ENCODE results near the gene ARL4D.
"Not testable (repeated sequence)": the region's sequence is repeated elsewhere in the genome, so short reads cannot be mapped to it uniquely, and the experiment has no call there.

Gene ARL4D

GRCh38 chr17:43369986-43370385 lies 28.8 kb upstream of the ARL4D start:
- no peak for DNase-seq (ENCODE audit: low read depth, low spot score)

- DNase-seq (ENCODE audit: low read depth, low spot score) = no peak
Measured at GRCh38 chr17:43371227-43371821, 27.5 kb upstream of the ARL4D start.

GRCh38 chr17:43372273-43372911 lies 26.4 kb upstream of the ARL4D start:
- DNase-seq (ENCODE audit: low read depth, low spot score) = no peak

GRCh38 chr17:43373356-43373755 lies 25.4 kb upstream of the ARL4D start:
- DNase-seq (ENCODE audit: low read depth, low spot score) = no peak

- not testable (repeated sequence) for DNase-seq (ENCODE audit: low read depth, low spot score)
Measured at GRCh38 chr17:43375915-43376314, 22.9 kb upstream of the ARL4D start.

- no peak for DNase-seq (ENCODE audit: low read depth, low spot score)
Measured at GRCh38 chr17:43377056-43377810, 21.6 kb upstream of the ARL4D start.

GRCh38 chr17:43378766-43379165 lies 20.0 kb upstream of the ARL4D start:
- no peak for DNase-seq (ENCODE audit: low read depth, low spot score)

- no peak for DNase-seq (ENCODE audit: low read depth, low spot score)
Measured at GRCh38 chr17:43380307-43380706, 18.5 kb upstream of the ARL4D start.

GRCh38 chr17:43381204-43381603 lies 17.6 kb upstream of the ARL4D start:
- no peak for DNase-seq (ENCODE audit: low read depth, low spot score)

- DNase-seq (ENCODE audit: low read depth, low spot score) = no peak
Measured at GRCh38 chr17:43381621-43382020, 17.2 kb upstream of the ARL4D start.

- no peak for DNase-seq (ENCODE audit: low read depth, low spot score)
Measured at GRCh38 chr17:43382776-43383175, 16.0 kb upstream of the ARL4D start.

GRCh38 chr17:43383372-43383771 lies 15.4 kb upstream of the ARL4D start:
- DNase-seq (ENCODE audit: low read depth, low spot score) = no peak

- no peak for DNase-seq (ENCODE audit: low read depth, low spot score)
Measured at GRCh38 chr17:43383826-43384475, 14.8 kb upstream of the ARL4D start.

- no peak for DNase-seq (ENCODE audit: low read depth, low spot score)
Measured at GRCh38 chr17:43384476-43384862, 14.3 kb upstream of the ARL4D start.

- DNase-seq (ENCODE audit: low read depth, low spot score) = no peak
Measured at GRCh38 chr17:43385046-43385831, 13.6 kb upstream of the ARL4D start.

GRCh38 chr17:43388359-43389045 lies 10.3 kb upstream of the ARL4D start:
- DNase-seq (ENCODE audit: low read depth, low spot score) = peak; percentile 95

- peak; percentile 82 for DNase-seq (ENCODE audit: low read depth, low spot score)
Measured at GRCh38 chr17:43389046-43389947, 9.5 kb upstream of the ARL4D start.

- DNase-seq (ENCODE audit: low read depth, low spot score) = no peak
Measured at GRCh38 chr17:43392397-43392796, 6.4 kb upstream of the ARL4D start.

- DNase-seq (ENCODE audit: low read depth, low spot score) = peak; percentile 93
Measured at GRCh38 chr17:43393944-43394482, 4.8 kb upstream of the ARL4D start.

- DNase-seq (ENCODE audit: low read depth, low spot score) = not testable (repeated sequence)
Measured at GRCh38 chr17:43394696-43395095, 4.1 kb upstream of the ARL4D start.

Data from astrocyte of the hippocampus (primary cell).